ENCODE data around the gene STOM.

DNA sequence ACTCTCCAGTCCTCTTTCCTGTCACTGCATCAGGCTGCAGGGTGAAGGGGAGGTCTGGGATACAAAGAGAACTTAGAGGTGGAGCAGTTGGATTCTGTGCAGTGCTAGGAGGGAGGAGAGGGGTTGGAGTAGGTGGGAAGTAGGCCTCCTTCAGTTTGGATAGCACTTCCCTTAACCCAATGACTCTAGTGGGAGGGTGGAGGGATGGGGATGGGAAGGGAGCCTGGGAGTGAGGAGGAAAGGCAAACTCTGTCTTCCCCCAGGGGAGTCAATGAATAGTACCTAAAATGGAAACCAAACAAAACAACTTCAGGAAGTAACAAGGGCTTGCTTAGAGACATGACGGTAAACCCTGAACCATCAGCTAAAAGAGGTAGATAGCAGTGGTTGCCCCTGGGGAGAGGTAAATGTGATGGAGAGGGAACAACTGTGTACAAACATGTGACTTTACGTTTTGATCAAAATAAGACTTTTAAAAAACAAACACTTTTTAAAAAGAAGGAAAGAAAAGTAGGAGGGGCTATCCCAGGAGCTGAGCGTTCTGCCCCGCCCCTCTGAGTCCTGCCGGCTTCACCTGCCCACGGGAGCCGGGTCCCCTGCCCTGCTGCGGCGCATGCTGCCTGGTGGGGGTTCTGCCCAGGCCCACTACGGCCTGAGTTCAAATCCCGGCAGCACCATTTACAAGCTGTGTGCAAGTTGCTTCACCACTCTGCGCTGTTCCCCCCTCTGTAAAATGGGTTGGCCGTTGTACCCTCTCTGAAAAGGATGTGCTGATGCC, 71.2 kb downstream of the STOM start:
- TF ChIP-seq FOXP2 (optimal IDR thresholded peaks at IDR 0.05; ENCODE audit: borderline replicate concordance, extremely low read depth, extremely low read length, insufficient read depth): no peak
- no peak for TF ChIP-seq POLR2AphosphoS5 (IDR thresholded peaks at IDR 0.05; ENCODE audit: low read depth, low read length)
